ENCODE results near the gene MDN1.
"Not testable (repeated sequence)": the region's sequence is repeated elsewhere in the genome, so short reads cannot be mapped to it uniquely, and the experiment has no call there.

The MDN1 gene

DNA sequence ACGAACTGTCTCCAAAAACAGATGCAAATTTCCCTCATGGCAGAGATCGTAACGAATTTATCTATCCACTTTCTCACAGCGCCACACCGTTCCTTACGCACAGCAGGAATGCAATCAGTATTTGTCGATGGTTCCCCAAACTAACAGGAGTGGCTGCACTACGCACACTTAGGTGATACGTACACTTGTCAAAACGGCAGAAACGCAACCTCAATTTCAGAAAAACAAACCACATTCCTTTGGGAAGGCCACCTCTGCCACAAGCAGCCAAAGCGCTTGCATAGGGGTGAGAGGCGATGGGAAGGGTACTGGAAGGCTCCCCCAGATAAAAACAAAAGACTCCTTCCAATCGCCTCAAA is 638 bp downstream of the MDN1 start:
- CTCF ChIA-PET: no interaction called here
- peak overlapping the region; percentile 98 for H3K4me3 ChIP-seq (ENCODE audit: low read depth, low read length)
- TF ChIP-seq, protein P1, sequence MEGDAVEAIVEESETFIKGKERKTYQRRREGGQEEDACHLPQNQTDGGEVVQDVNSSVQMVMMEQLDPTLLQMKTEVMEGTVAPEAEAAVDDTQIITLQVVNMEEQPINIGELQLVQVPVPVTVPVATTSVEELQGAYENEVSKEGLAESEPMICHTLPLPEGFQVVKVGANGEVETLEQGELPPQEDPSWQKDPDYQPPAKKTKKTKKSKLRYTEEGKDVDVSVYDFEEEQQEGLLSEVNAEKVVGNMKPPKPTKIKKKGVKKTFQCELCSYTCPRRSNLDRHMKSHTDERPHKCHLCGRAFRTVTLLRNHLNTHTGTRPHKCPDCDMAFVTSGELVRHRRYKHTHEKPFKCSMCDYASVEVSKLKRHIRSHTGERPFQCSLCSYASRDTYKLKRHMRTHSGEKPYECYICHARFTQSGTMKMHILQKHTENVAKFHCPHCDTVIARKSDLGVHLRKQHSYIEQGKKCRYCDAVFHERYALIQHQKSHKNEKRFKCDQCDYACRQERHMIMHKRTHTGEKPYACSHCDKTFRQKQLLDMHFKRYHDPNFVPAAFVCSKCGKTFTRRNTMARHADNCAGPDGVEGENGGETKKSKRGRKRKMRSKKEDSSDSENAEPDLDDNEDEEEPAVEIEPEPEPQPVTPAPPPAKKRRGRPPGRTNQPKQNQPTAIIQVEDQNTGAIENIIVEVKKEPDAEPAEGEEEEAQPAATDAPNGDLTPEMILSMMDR (IDR thresholded peaks at IDR 0.05; ENCODE audit: insufficient read depth, low read length, missing control alignments): no peak
- POLR2A ChIA-PET: interaction anchor here (1.1 kb wide), 1 partner anchor 739 kb away, joined by 3 read pairs; the partner anchor contains the start of gene PNRC1
- no peak for DNase-seq (ENCODE audit: low read depth, low spot score)

GRCh38 chr6:89817481-89817880 is 2.1 kb downstream of the MDN1 start:
- H3K4me3 ChIP-seq (ENCODE audit: low read depth, low read length): no peak overlapping the region
- CTCF ChIA-PET: interaction anchor here (0.9 kb wide), 1 partner anchor 24 kb away, joined by 3 read pairs; no protein-coding TSS in a partner anchor
- DNase-seq (ENCODE audit: low read depth, low spot score): no peak
- POLR2A ChIA-PET: no interaction called here
- TF ChIP-seq, protein P1 (IDR thresholded peaks at IDR 0.05; ENCODE audit: insufficient read depth, low read length, missing control alignments): no peak

GRCh38 chr6:89813422-89813821 is 6.2 kb downstream of the MDN1 start:
- CTCF ChIA-PET; H3K4me3 ChIP-seq (ENCODE audit: low read depth, low read length); POLR2A ChIA-PET; DNase-seq (ENCODE audit: low read depth, low spot score): not testable (repeated sequence)

- H3K4me3 ChIP-seq (ENCODE audit: low read depth, low read length): no peak overlapping the region
- DNase-seq (ENCODE audit: low read depth, low spot score): no peak
- TF ChIP-seq, protein P1 (IDR thresholded peaks at IDR 0.05; ENCODE audit: insufficient read depth, low read length, missing control alignments): no peak
- CTCF ChIA-PET: interaction anchor here (0.6 to 1.1 kb wide), 2 partner anchors 14 to 15 kb away, joined by 3 to 5 read pairs; no protein-coding TSS in a partner anchor
- POLR2A ChIA-PET: no interaction called here
These were observed 12.0 kb downstream of the MDN1 start for GRCh38 chr6:89807581-89807980.

DNA sequence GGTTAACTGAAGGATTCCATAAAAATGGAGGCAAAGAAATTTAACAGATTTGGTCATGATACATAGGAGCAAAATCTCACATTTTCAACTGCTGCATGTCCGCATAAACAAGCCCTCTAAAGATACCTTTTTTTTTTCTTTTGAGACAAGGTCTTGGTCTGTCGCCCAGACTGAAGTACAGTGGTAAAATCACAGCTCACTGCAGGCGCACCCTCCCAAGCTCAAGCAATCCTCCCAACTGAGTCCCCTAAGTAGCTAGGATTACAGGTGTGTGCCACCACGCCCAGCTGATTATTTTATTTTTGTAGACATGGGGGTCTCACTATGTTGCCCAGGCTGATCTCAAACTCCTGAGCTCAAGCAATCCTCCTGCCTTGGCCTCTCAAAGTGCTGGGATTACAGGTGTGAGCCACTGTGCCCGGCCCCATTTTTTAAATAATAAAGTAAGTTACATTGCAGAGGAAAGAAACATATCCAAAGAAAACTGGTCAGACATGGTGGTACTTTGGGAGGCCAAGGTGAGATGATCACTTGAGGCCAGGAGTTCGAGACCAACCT is 13.7 kb downstream of the MDN1 start:
- ChIA-PET POLR2A (no interaction called here), CTCF (no interaction called here)
- no peak for DNase-seq (ENCODE audit: low read depth, low spot score)
- H3K4me3 ChIP-seq (ENCODE audit: low read depth, low read length): no peak overlapping the region
- TF ChIP-seq, protein P1 (IDR thresholded peaks at IDR 0.05; ENCODE audit: insufficient read depth, low read length, missing control alignments): no peak

GRCh38 chr6:89803271-89803670 is 16.3 kb downstream of the MDN1 start:
- CTCF ChIA-PET: no interaction called here
- TF ChIP-seq, protein P1 (IDR thresholded peaks at IDR 0.05; ENCODE audit: insufficient read depth, low read length, missing control alignments): no peak
- no peak overlapping the region for H3K4me3 ChIP-seq (ENCODE audit: low read depth, low read length)
- POLR2A ChIA-PET: no interaction called here
- no peak for DNase-seq (ENCODE audit: low read depth, low spot score)

DNA sequence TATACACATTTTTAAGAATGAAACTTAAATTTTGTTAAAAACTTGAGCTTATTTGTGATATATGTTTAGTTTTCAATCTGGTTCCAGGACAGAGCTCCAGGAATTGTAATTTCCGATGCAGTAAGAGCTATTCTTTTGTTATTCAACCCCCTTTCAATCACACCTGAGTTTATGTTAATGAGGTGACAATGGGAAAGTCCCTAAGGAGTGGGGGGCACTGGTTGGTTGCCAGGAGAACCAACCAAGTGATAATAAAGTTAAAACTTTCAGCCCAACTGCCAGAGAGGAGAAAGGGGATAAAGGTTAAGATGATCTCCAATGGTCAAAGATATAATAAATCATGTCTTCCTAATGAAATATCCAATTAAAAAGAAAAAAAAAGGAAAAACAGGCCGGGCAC is 19.8 kb downstream of the MDN1 start:
- ChIA-PET POLR2A (no interaction called here), CTCF (no interaction called here)
- H3K4me3 ChIP-seq (ENCODE audit: low read depth, low read length): no peak overlapping the region
- no peak for DNase-seq (ENCODE audit: low read depth, low spot score)
- TF ChIP-seq, protein P1 (IDR thresholded peaks at IDR 0.05; ENCODE audit: insufficient read depth, low read length, missing control alignments): no peak
